NCI-H748 (cell line): ENCODE data around the gene ABLIM2.

Experiments used
- DNase-seq: peaks from one replicate; lab custom pipeline; 2025; ENCODE audit not compliant: unreplicated experiment; lab: John Stamatoyannopoulos, UW

ABLIM2 gene

DNA sequence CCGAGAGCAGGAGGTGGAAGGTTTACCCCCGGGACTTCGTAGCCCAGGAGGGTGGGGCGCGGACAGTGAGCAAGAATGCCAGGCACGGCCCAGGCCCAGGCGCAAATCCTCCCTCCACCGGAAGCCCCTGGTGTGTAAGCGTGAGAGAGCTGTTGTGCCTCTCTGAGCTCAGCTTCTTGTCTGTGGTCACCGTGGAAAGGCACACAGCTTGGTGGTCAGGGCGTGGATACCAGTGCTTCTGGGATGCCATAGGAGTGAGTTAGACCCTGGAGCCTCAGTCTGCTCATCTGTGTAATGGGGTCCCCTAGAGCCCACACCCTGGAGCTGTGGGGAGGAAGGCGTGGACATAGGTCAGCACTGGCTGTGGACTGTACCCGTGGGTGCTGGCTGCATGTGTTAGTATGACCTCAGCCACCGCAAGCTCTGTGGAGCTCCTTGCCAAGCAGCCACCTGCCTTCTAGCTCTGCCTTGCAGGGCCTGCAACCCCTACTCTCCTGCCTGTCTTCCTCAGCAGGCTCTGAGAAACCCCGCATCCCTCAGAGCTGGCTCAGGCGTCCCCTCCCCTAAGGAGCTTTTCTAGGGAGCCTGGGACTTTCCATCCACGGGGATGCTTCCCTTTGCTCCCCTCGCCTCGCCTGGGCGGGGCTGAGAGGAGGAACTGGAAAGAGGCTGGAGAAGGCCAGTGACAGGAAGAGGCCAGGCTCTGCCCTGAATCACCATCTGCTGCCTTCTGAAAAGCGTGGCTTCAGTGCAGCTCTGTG, 190.9 kb downstream of the ABLIM2 start:
- no peak for DNase-seq

GRCh38 chr4:7967063-7967440, 191.6 kb downstream of the ABLIM2 start:
- DNase-seq = no peak

- no peak for DNase-seq
Observed at GRCh38 chr4:7966281-7967062, 192.1 kb downstream of the ABLIM2 start.

- no peak for DNase-seq
Observed at GRCh38 chr4:7964890-7965662, 193.5 kb downstream of the ABLIM2 start.

GRCh38 chr4:7964459-7964858, 194.2 kb downstream of the ABLIM2 start:
- DNase-seq = no peak

DNA sequence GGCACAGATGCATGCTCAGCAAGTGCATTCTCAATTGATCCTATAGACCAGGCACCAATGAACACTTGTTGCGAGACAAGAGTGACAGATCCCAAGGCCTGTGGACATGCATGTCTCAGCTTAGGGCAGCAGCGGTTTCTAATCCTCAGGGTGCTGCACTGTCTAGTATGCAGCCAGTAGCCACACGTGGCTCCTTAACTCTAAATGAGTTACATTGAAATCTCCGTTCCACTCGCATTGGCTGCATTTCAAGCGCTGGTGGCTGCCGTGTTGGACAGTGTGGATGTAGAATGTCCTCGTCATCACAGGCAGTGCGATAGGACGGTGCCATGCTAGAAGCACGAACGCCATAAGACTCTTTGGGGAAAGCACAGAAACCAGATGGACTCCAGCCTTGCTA, 194.9 kb downstream of the ABLIM2 start:
- DNase-seq = no peak

GRCh38 chr4:7962609-7963508, 195.8 kb downstream of the ABLIM2 start:
- DNase-seq = no peak

- no peak for DNase-seq
Observed at GRCh38 chr4:7960790-7961655, 197.6 kb downstream of the ABLIM2 start.

DNA sequence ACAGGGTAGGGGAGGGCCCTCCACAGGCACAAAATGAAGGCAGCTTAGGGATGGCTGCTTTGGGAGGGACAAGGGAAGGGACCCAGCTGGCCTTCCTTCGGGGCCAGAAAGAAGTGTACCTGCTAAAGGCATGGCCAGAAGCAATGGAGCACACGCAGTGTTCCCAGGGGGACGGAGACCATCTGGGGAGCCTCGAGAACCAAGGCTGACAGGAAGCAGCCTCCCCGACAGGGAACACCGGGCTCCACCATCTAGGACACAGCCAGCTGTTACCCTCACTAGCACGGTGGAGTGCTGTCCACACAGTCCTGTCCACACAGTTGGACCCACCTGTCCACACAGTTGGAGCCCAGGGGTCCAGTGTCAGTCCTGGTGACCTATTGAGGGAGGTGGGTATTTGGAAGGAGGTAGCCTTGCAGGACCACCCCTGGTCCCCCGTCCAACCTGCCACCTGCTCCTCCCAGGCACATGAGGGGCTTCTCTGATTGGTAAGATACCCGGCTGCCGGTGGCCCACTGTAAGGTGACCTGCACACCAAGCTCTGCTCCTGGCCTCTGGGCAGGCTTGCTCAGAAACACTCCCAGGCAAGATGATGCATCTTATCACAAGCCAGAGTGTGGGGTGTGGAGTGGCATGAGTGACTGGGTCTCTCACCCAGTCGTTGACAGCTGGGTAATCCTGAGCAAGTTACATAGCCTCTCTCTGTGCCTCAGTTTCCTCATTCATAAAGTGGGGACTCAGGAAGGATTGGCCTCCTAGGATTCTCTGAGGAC, 198.4 kb downstream of the ABLIM2 start:
- DNase-seq = no peak

DNA sequence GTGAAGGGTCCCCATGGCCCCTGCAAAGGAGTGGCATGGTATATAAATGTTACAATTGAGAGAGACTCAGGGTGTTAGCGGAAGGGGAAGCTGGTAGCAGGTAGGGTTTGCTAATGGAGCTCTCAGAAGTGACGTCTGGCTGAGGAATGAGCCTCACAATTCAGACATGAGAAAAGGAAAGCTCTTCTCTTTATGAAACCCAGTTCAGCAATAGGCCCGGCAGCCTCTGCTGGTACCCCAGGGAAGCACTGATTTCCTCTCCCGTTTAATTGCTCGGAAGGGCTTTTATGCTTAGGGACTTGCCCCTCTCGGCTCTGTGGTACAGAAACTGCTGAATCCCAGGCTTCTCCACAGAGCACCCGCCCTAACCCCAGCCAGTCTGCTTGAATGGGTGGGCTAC, 199.5 kb downstream of the ABLIM2 start:
- DNase-seq = no peak

GRCh38 chr4:7956934-7957656, 201.5 kb downstream of the ABLIM2 start:
- no peak for DNase-seq

DNA sequence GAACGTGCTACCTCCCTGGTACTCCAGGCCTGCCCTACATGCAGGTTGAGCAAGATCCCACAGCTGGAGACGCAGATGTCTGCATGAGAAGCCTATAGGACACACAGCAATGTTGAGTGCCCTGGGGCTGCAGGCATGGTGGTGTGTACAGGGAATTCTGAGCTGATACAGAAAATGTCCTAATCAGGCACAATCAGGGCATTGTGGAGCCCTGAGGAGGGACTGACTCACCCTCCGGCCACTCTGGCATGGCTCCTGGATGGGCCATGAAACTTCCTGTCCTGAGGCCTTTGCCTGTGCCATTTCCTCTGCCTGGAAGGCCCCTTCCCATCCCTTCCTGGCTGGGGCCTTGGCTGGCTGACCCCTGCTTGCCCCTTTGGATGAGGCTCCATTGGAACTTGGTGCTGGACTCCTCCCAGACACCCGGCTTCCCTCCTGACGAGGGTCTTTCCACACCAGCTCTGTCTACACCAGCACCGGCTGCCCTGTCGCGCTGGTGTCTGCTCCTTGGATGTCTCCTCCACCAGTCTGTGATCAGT, 202.3 kb downstream of the ABLIM2 start:
- DNase-seq = no peak

- no peak for DNase-seq
Observed at GRCh38 chr4:7955393-7955792, 203.2 kb downstream of the ABLIM2 start.

DNA sequence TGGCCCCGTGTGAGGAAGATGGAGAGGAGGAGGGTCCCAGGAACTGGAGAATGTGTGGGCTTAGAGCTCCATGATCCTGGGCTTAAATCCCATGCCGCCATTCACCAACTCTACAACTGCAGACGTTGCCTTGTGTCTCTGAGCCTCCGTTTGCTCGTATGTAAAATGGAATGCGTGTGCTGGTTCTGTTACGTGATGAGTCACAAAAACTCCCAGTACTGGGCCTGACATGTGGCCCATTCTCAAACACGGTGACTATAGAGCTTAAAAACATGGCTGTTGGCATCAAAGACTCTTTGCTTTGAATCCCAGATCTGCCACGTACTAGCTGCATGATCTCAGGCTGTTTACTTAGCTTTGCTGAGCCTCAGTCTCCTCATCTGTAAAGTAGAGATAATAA, 206.0 kb downstream of the ABLIM2 start:
- no peak for DNase-seq

GRCh38 chr4:7950301-7951092, 208.1 kb downstream of the ABLIM2 start:
- no peak for DNase-seq

DNA sequence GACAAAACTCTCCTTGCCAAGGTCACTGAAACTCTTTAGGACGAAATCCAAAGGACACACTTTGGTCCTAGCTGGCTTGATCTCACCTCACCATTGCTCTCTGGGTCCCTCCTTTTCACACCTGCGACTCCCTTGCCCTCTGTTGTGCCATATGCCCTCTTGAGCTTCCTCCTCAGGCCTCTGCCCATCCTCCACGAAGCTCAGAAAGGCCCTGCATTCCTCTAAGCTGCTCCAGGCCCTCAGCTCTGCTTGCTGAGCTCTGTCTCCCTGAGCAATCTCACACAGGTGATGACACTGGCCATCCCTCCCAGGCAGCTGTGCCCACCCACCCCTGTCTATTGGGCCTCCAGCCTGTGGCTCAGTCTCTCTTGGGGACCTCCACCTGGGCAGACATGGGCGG, 208.9 kb downstream of the ABLIM2 start:
- DNase-seq = no peak

GRCh38 chr4:7947927-7948326, 210.7 kb downstream of the ABLIM2 start:
- no peak for DNase-seq
